Ishikawa (cell line): Measurements from ENCODE around the gene ANO4.

Source experiments
- CEBPB ChIP-seq: IDR thresholded peaks from 2 replicates; pipeline ENCODE4 v1.6.1; 2012
- CREB1 ChIP-seq: IDR thresholded peaks from 2 replicates; pipeline ENCODE4 v1.6.1; 2012; ENCODE audit warnings: low read depth
- EGR1 ChIP-seq: IDR thresholded peaks from 2 replicates; pipeline ENCODE4 v1.6.1; 2012
- EP300 ChIP-seq: IDR thresholded peaks from 2 replicates; pipeline ENCODE4 v1.6.1; 2012; ENCODE audit warnings: borderline replicate concordance
- FOXM1 ChIP-seq: IDR thresholded peaks from 2 replicates; pipeline ENCODE4 v1.6.1; 2012; ENCODE audit warnings: low read depth, borderline replicate concordance
- MAX ChIP-seq: IDR thresholded peaks from 2 replicates; pipeline ENCODE4 v1.6.1; 2012
- NFIC ChIP-seq: IDR thresholded peaks from 2 replicates; pipeline ENCODE4 v1.6.1; 2012
- RAD21 ChIP-seq: IDR thresholded peaks from 2 replicates; pipeline ENCODE4 v1.6.1; 2012; ENCODE audit warnings: low read depth
- REST ChIP-seq: IDR thresholded peaks from 2 replicates; pipeline ENCODE4 v1.6.1; 2012; ENCODE audit warnings: low read depth, mild to moderate bottlenecking
- TAF1 ChIP-seq: IDR thresholded peaks from 2 replicates; pipeline ENCODE4 v1.6.1; 2012; ENCODE audit warnings: low read depth, mild to moderate bottlenecking
- TCF12 ChIP-seq: IDR thresholded peaks from 2 replicates; pipeline ENCODE4 v1.6.1; 2012; ENCODE audit warnings: low read depth
- TEAD4 ChIP-seq: IDR thresholded peaks from 2 replicates; pipeline ENCODE4 v1.6.1; 2012
- USF1 ChIP-seq: IDR thresholded peaks from 2 replicates; pipeline ENCODE4 v1.6.1; 2012
- YY1 ChIP-seq: IDR thresholded peaks from 2 replicates; pipeline ENCODE4 v1.6.1; 2012; ENCODE audit warnings: low read depth
- ZBTB7A ChIP-seq: IDR thresholded peaks from 2 replicates; pipeline ENCODE4 v1.6.1; 2012; ENCODE audit warnings: low read depth

Gene ANO4

GRCh38 chr12:101077791-101078528 lies 283.4 kb downstream of the ANO4 start:
- TF ChIP-seq RAD21: no peak
- no peak for TF ChIP-seq EP300
- no peak for TF ChIP-seq TAF1
- TF ChIP-seq TEAD4: no peak
- no peak for TF ChIP-seq CEBPB
- TF ChIP-seq EGR1: no peak
- no peak for TF ChIP-seq USF1
- no peak for TF ChIP-seq CREB1
- no peak for TF ChIP-seq YY1
- no peak for TF ChIP-seq REST
- no peak for TF ChIP-seq NFIC
- TF ChIP-seq ZBTB7A: no peak
- TF ChIP-seq MAX: no peak
- no peak for TF ChIP-seq TCF12
- TF ChIP-seq FOXM1: no peak

- TF ChIP-seq MAX (no peak), NFIC (no peak), EP300 (no peak), EGR1 (no peak), FOXM1 (no peak), YY1 (no peak)
Observed at GRCh38 chr12:101078536-101079285, 284.1 kb downstream of the ANO4 start.

GRCh38 chr12:101082706-101083105 lies 288.1 kb downstream of the ANO4 start:
- TF ChIP-seq MAX: no peak
- no peak for TF ChIP-seq REST
- TF ChIP-seq TEAD4: no peak
- TF ChIP-seq EGR1: no peak
- TF ChIP-seq TAF1: no peak
- TF ChIP-seq CREB1: no peak

GRCh38 chr12:101086490-101087135 lies 292.0 kb downstream of the ANO4 start:
- TF ChIP-seq MAX (no peak), CEBPB (no peak), RAD21 (no peak), NFIC (no peak), EGR1 (no peak), TEAD4 (no peak), TCF12 (no peak), CREB1 (no peak), ZBTB7A (no peak), EP300 (no peak)

- TF ChIP-seq MAX (no peak), EP300 (no peak), RAD21 (no peak), REST (no peak), FOXM1 (no peak), TAF1 (no peak), CREB1 (no peak), ZBTB7A (no peak), TCF12 (no peak), TEAD4 (no peak), USF1 (no peak), EGR1 (no peak), NFIC (no peak), CEBPB (no peak), YY1 (no peak)
Observed at GRCh38 chr12:101087920-101088319, 293.3 kb downstream of the ANO4 start.
